Activated CD4-positive, alpha-beta T cell treated with anti-CD3 and anti-CD28 coated beads, Interleukin-2, amount 10 ng/mL, durations not matched to agents 7 days and 5 days (primary cell): Measurements from ENCODE around the gene CDC20. TPM values are rescaled to one million over a fixed set of nuclear protein-coding genes. Genes with fewer than 3 reads are reported as not detected.

Experiments
- CTCF ChIA-PET: fragments of 350-600 bp; sonication (Branson Sonifier 250); formaldehyde crosslinking; loops from one replicate; lab custom pipeline; 2021; ENCODE audit warnings: antibody characterized with exemption; lab: Charles Lee
- POLR2A ChIA-PET: fragments of 350-600 bp; sonication (Branson Sonifier 250); formaldehyde crosslinking; loops from one replicate; lab custom pipeline; 2021; ENCODE audit warnings: antibody characterized with exemption; lab: Charles Lee
- DNase-seq: peaks from one replicate; pipeline ENCODE4 v3.0.0-alpha.2; 2020
- H3K27ac Mint-ChIP-seq: one replicate; pipeline ENCODE4 v1.8.0; 2021; ENCODE audit warnings: mild to moderate bottlenecking, moderate library complexity, mixed read lengths
- H3K27me3 Mint-ChIP-seq: one replicate; pipeline ENCODE4 v1.8.0; 2021; ENCODE audit warnings: mixed read lengths
- H3K36me3 Mint-ChIP-seq: one replicate; pipeline ENCODE4 v1.8.0; 2021; ENCODE audit warnings: low read depth, mixed read lengths
- H3K4me1 Mint-ChIP-seq: one replicate; pipeline ENCODE4 v1.8.0; 2021; ENCODE audit warnings: mixed read lengths
- H3K4me3 Mint-ChIP-seq: one replicate; pipeline ENCODE4 v1.8.0; 2021; ENCODE audit warnings: mild to moderate bottlenecking, moderate library complexity, mixed read lengths
- H3K9me3 Mint-ChIP-seq: one replicate; pipeline ENCODE4 v1.8.0; 2021; ENCODE audit warnings: mixed read lengths
- total RNA-seq, 2 experiments: library from RNA; stranded (reverse); gene quantifications; one replicate each; pipeline ENCODE4 v1.2.3, GENCODE V29; 2021

CDC20 gene
- total RNA-seq, 2 experiments from 2014 or later: 176 to 188 TPM

GRCh38 chr1:43318831-43319230 lies 40.0 kb upstream of the CDC20 start:
- POLR2A ChIA-PET: no interaction called here
- Mint-ChIP-seq H3K27ac (no peak overlapping the region), H3K9me3 (no peaks in the 10 kb centered on the region), H3K4me1 (no peaks in the 10 kb centered on the region), H3K27me3 (no peaks in the 10 kb centered on the region), H3K4me3 (no peak overlapping the region), H3K36me3 (no peaks in the 10 kb centered on the region)
- DNase-seq: no peak
- CTCF ChIA-PET: no interaction called here

- no peak for DNase-seq
- Mint-ChIP-seq H3K27ac (no peak overlapping the region), H3K4me3 (no peak overlapping the region), H3K36me3 (no peaks in the 10 kb centered on the region), H3K9me3 (no peaks in the 10 kb centered on the region), H3K27me3 (no peaks in the 10 kb centered on the region), H3K4me1 (peaks cover under 1% of the 10 kb centered on the region)
- CTCF ChIA-PET: no interaction called here
- POLR2A ChIA-PET: no interaction called here
Measured at GRCh38 chr1:43319288-43319687, 39.5 kb upstream of the CDC20 start.

GRCh38 chr1:43319766-43320165 lies 39.0 kb upstream of the CDC20 start:
- CTCF ChIA-PET: no interaction called here
- POLR2A ChIA-PET: no interaction called here
- H3K4me3 Mint-ChIP-seq: no peak overlapping the region
- no peaks in the 10 kb centered on the region for H3K27me3 Mint-ChIP-seq
- no peak overlapping the region for H3K27ac Mint-ChIP-seq
- no peaks in the 10 kb centered on the region for H3K36me3 Mint-ChIP-seq
- peaks cover 4% of the 10 kb centered on the region for H3K4me1 Mint-ChIP-seq
- DNase-seq: no peak
- peaks cover 3% of the 10 kb centered on the region for H3K9me3 Mint-ChIP-seq

GRCh38 chr1:43321331-43321891 lies 37.4 kb upstream of the CDC20 start:
- Mint-ChIP-seq H3K4me3 (no peak overlapping the region), H3K27me3 (no peaks in the 10 kb centered on the region), H3K4me1 (peaks cover 4% of the 10 kb centered on the region), H3K36me3 (no peaks in the 10 kb centered on the region), H3K9me3 (peaks cover 12% of the 10 kb centered on the region), H3K27ac (no peak overlapping the region)
- ChIA-PET POLR2A (no interaction called here), CTCF (interaction anchor here (0.6 to 1.2 kb wide), 2 partner anchors 18 to 715 kb away, joined by 4 to 5 read pairs; no protein-coding TSS in a partner anchor)
- DNase-seq: no peak

- Mint-ChIP-seq H3K27me3 (no peaks in the 10 kb centered on the region), H3K4me3 (no peak overlapping the region), H3K9me3 (peaks cover 15% of the 10 kb centered on the region), H3K4me1 (peaks cover 12% of the 10 kb centered on the region), H3K36me3 (no peaks in the 10 kb centered on the region), H3K27ac (no peak overlapping the region)
- CTCF ChIA-PET: interaction anchor here (1.1 kb wide), 1 partner anchor 18 kb away, joined by 3 read pairs; no protein-coding TSS in a partner anchor
- POLR2A ChIA-PET: no interaction called here
- no peak for DNase-seq
Measured at GRCh38 chr1:43322506-43322905, 36.3 kb upstream of the CDC20 start.

GRCh38 chr1:43324810-43325209 lies 34.0 kb upstream of the CDC20 start:
- DNase-seq: no peak
- H3K36me3 Mint-ChIP-seq: no peaks in the 10 kb centered on the region
- no peak overlapping the region for H3K4me3 Mint-ChIP-seq
- peaks cover 17% of the 10 kb centered on the region for H3K4me1 Mint-ChIP-seq
- no peak overlapping the region for H3K27ac Mint-ChIP-seq
- H3K9me3 Mint-ChIP-seq: peaks cover 22% of the 10 kb centered on the region
- H3K27me3 Mint-ChIP-seq: no peaks in the 10 kb centered on the region
- ChIA-PET CTCF (interaction anchor here (0.5 kb wide), 1 partner anchor 62 kb away, joined by 3 read pairs; no protein-coding TSS in a partner anchor), POLR2A (no interaction called here)

- Mint-ChIP-seq H3K27ac (no peak overlapping the region), H3K4me3 (no peak overlapping the region)
- CTCF ChIA-PET: no interaction called here
Measured at GRCh38 chr1:43325381-43325780, 33.4 kb upstream of the CDC20 start.

GRCh38 chr1:43327549-43328292 lies 31.1 kb upstream of the CDC20 start:
- DNase-seq: no peak
- Mint-ChIP-seq H3K36me3 (no peaks in the 10 kb centered on the region), H3K27me3 (no peaks in the 10 kb centered on the region), H3K4me1 (peaks cover 24% of the 10 kb centered on the region), H3K27ac (no peak overlapping the region), H3K9me3 (peaks cover 22% of the 10 kb centered on the region), H3K4me3 (no peak overlapping the region)
- ChIA-PET CTCF (no interaction called here), POLR2A (no interaction called here)

More at GRCh38 chr1:43325381-43325780, 33.4 kb upstream of the CDC20 start:
- Mint-ChIP-seq H3K4me1 (peaks cover 23% of the 10 kb centered on the region), H3K36me3 (no peaks in the 10 kb centered on the region), H3K27me3 (no peaks in the 10 kb centered on the region), H3K9me3 (peaks cover 22% of the 10 kb centered on the region)
- POLR2A ChIA-PET: no interaction called here
- DNase-seq: no peak

- H3K4me1 Mint-ChIP-seq: peaks cover 20% of the 10 kb centered on the region
- H3K9me3 Mint-ChIP-seq: peaks cover 16% of the 10 kb centered on the region
- POLR2A ChIA-PET: interaction anchor here (0.7 kb wide), 1 partner anchor 337 kb away, joined by 4 read pairs; no protein-coding TSS in a partner anchor
- CTCF ChIA-PET: no interaction called here
- no peak overlapping the region for H3K27ac Mint-ChIP-seq
- no peaks in the 10 kb centered on the region for H3K27me3 Mint-ChIP-seq
- H3K36me3 Mint-ChIP-seq: no peaks in the 10 kb centered on the region
- no peak overlapping the region for H3K4me3 Mint-ChIP-seq
- no peak for DNase-seq
Measured at GRCh38 chr1:43329995-43330751, 28.6 kb upstream of the CDC20 start.

- no peak for DNase-seq
- POLR2A ChIA-PET: interaction anchor here (0.6 kb wide), 1 partner anchor 63 kb away, joined by 4 read pairs; no protein-coding TSS in a partner anchor
Measured at GRCh38 chr1:43331688-43332087, 27.1 kb upstream of the CDC20 start.

GRCh38 chr1:43334453-43335205 lies 24.2 kb upstream of the CDC20 start:
- ChIA-PET POLR2A (no interaction called here), CTCF (interaction anchor here (1.2 kb wide), 1 partner anchor 29 kb away, joined by 3 read pairs; no protein-coding TSS in a partner anchor)
- peaks cover 9% of the 10 kb centered on the region for H3K4me1 Mint-ChIP-seq
- H3K36me3 Mint-ChIP-seq: no peaks in the 10 kb centered on the region
- DNase-seq: no peak
- H3K4me3 Mint-ChIP-seq: no peak overlapping the region
- no peaks in the 10 kb centered on the region for H3K27me3 Mint-ChIP-seq
- H3K9me3 Mint-ChIP-seq: no peaks in the 10 kb centered on the region
- no peak overlapping the region for H3K27ac Mint-ChIP-seq

More at GRCh38 chr1:43331688-43332087, 27.1 kb upstream of the CDC20 start:
- CTCF ChIA-PET: no interaction called here
- H3K4me1 Mint-ChIP-seq: peaks cover 20% of the 10 kb centered on the region
- no peak overlapping the region for H3K27ac Mint-ChIP-seq
- H3K36me3 Mint-ChIP-seq: no peaks in the 10 kb centered on the region
- peaks cover 10% of the 10 kb centered on the region for H3K9me3 Mint-ChIP-seq
- no peaks in the 10 kb centered on the region for H3K27me3 Mint-ChIP-seq
- H3K4me3 Mint-ChIP-seq: no peak overlapping the region

GRCh38 chr1:43337588-43337987 lies 21.2 kb upstream of the CDC20 start, which contains the start of gene MPL:
Gene MPL, plus strand, starts transcription at chr1:43337818. Its CDS starts 31 bp downstream, at chr1:43337849.
- H3K36me3 Mint-ChIP-seq: no peaks in the 10 kb centered on the region
- H3K4me1 Mint-ChIP-seq: no peaks in the 10 kb centered on the region
- POLR2A ChIA-PET: no interaction called here
- CTCF ChIA-PET: no interaction called here
- H3K27ac Mint-ChIP-seq: no peak within 1 kb of the TSS
- no peaks in the 10 kb centered on the region for H3K27me3 Mint-ChIP-seq
- H3K9me3 Mint-ChIP-seq: no peaks in the 10 kb centered on the region
- no peak for DNase-seq
- no peak within 1 kb of the TSS for H3K4me3 Mint-ChIP-seq
